ENCODE measurements around the gene PTPN21.
"Not testable (repeated sequence)": the region's sequence is repeated elsewhere in the genome, so short reads cannot be mapped to it uniquely, and the experiment has no call there.

Gene PTPN21

GRCh38 chr14:88533064-88533602 is 21.7 kb downstream of the PTPN21 start:
- TF ChIP-seq CTCF (IDR thresholded peaks at IDR 0.05; ENCODE audit: low read depth, low read length, missing control alignments): no peak
- H3K4me3 ChIP-seq (ENCODE audit: low read depth, low read length): no peak overlapping the region
- DNase-seq (ENCODE audit: low read depth): no peak

GRCh38 chr14:88529889-88530288 is 24.9 kb downstream of the PTPN21 start:
- DNase-seq (ENCODE audit: low read depth); H3K4me3 ChIP-seq (ENCODE audit: low read depth, low read length): not testable (repeated sequence)

GRCh38 chr14:88522393-88522792 is 32.4 kb downstream of the PTPN21 start:
- no peak overlapping the region for H3K4me3 ChIP-seq (ENCODE audit: low read depth, low read length)
- DNase-seq (ENCODE audit: low read depth): no peak
- no peak for TF ChIP-seq CTCF (IDR thresholded peaks at IDR 0.05; ENCODE audit: low read depth, low read length, missing control alignments)

- DNase-seq (ENCODE audit: low read depth): no peak
- TF ChIP-seq CTCF (IDR thresholded peaks at IDR 0.05; ENCODE audit: low read depth, low read length, missing control alignments): no peak
- no peak overlapping the region for H3K4me3 ChIP-seq (ENCODE audit: low read depth, low read length)
Measured at GRCh38 chr14:88521818-88522217, 33.0 kb downstream of the PTPN21 start.

GRCh38 chr14:88519907-88520306 is 34.9 kb downstream of the PTPN21 start:
- TF ChIP-seq CTCF (IDR thresholded peaks at IDR 0.05; ENCODE audit: low read depth, low read length, missing control alignments): no peak
- DNase-seq (ENCODE audit: low read depth): no peak
- H3K4me3 ChIP-seq (ENCODE audit: low read depth, low read length): no peak overlapping the region

- no peak for TF ChIP-seq CTCF (IDR thresholded peaks at IDR 0.05; ENCODE audit: low read depth, low read length, missing control alignments)
- H3K4me3 ChIP-seq (ENCODE audit: low read depth, low read length): no peak overlapping the region
- DNase-seq (ENCODE audit: low read depth): no peak
Measured at GRCh38 chr14:88518592-88519512, 36.0 kb downstream of the PTPN21 start.

- no peak overlapping the region for H3K4me3 ChIP-seq (ENCODE audit: low read depth, low read length)
- DNase-seq (ENCODE audit: low read depth): no peak
- no peak for TF ChIP-seq CTCF (IDR thresholded peaks at IDR 0.05; ENCODE audit: low read depth, low read length, missing control alignments)
Measured at GRCh38 chr14:88516861-88517357, 37.9 kb downstream of the PTPN21 start.

All from GM12864 (cell line).